Neural crest cell (in vitro differentiated cells): ENCODE measurements around the gene LRRC8D. TPM values are rescaled to one million over a fixed set of nuclear protein-coding genes. Genes with fewer than 3 reads are reported as not detected.
A peak's percentile ranks its signal among the peaks of the same experiment; 100 is the strongest.

ENCODE experiments used
- DNase-seq: peaks from one replicate; pipeline ENCODE4 v3.0.0; 2021; ENCODE audit warnings: low read depth, mixed read lengths, low spot score
- H3K27ac Mint-ChIP-seq: one replicate; pipeline ENCODE4 v1.8.0; 2021; ENCODE audit warnings: mild to moderate bottlenecking, mixed read lengths; ENCODE audit not compliant: unreplicated experiment
- H3K27me3 Mint-ChIP-seq: 2 replicates; pipeline ENCODE4 v1.8.0; 2021; ENCODE audit warnings: low read depth, mild to moderate bottlenecking, mixed read lengths
- H3K36me3 Mint-ChIP-seq: 2 replicates; pipeline ENCODE4 v1.8.0; 2021; ENCODE audit warnings: low read depth, mild to moderate bottlenecking, mixed read lengths
- H3K4me1 Mint-ChIP-seq: 2 replicates; pipeline ENCODE4 v1.8.0; 2021; ENCODE audit warnings: mixed read lengths
- H3K4me3 Mint-ChIP-seq: one replicate; pipeline ENCODE4 v1.8.0; 2021; ENCODE audit warnings: mild to moderate bottlenecking, mixed read lengths
- H3K9me3 Mint-ChIP-seq: 2 replicates; pipeline ENCODE4 v1.8.0; 2021; ENCODE audit warnings: mixed read lengths
- total RNA-seq: library from RNA; stranded (reverse); gene quantifications from 2 replicates; pipeline ENCODE4 v1.2.1, GENCODE V29; 2021
- TF ChIP-seq, protein P1 (sequence below): fragments of 200-600 bp; sonication (generic); conservative IDR thresholded peaks from 2 replicates; pipeline ENCODE4 v1.5.0; 2021; ENCODE audit warnings: antibody characterized with exemption, mild to moderate bottlenecking

Gene LRRC8D
- total RNA-seq, 1 donor from 2014 or later, result 44.9 TPM

DNA sequence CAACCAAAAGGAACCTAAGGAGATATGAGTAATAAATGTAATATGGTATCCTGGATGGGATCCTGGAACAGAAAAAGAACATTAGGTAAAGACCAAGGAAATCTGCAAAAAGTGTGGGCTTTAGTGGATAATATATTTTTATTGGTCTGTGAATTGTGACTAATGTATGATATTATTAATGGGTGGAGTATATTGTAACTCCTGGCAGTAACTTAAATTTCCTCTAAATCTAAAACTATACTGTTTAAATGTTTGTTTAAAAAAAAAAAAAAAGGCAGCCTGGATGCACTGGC lies 68.4 kb downstream of the LRRC8D start:
- Mint-ChIP-seq H3K27me3 (no peaks in the 10 kb centered on the region), H3K4me3 (no peak overlapping the region), H3K27ac (no peak overlapping the region), H3K4me1 (peaks cover 8% of the 10 kb centered on the region), H3K9me3 (no peaks in the 10 kb centered on the region), H3K36me3 (peaks cover 10% of the 10 kb centered on the region)
- TF ChIP-seq, protein P1, sequence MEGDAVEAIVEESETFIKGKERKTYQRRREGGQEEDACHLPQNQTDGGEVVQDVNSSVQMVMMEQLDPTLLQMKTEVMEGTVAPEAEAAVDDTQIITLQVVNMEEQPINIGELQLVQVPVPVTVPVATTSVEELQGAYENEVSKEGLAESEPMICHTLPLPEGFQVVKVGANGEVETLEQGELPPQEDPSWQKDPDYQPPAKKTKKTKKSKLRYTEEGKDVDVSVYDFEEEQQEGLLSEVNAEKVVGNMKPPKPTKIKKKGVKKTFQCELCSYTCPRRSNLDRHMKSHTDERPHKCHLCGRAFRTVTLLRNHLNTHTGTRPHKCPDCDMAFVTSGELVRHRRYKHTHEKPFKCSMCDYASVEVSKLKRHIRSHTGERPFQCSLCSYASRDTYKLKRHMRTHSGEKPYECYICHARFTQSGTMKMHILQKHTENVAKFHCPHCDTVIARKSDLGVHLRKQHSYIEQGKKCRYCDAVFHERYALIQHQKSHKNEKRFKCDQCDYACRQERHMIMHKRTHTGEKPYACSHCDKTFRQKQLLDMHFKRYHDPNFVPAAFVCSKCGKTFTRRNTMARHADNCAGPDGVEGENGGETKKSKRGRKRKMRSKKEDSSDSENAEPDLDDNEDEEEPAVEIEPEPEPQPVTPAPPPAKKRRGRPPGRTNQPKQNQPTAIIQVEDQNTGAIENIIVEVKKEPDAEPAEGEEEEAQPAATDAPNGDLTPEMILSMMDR, result no peak
- DNase-seq, result no peak

DNA sequence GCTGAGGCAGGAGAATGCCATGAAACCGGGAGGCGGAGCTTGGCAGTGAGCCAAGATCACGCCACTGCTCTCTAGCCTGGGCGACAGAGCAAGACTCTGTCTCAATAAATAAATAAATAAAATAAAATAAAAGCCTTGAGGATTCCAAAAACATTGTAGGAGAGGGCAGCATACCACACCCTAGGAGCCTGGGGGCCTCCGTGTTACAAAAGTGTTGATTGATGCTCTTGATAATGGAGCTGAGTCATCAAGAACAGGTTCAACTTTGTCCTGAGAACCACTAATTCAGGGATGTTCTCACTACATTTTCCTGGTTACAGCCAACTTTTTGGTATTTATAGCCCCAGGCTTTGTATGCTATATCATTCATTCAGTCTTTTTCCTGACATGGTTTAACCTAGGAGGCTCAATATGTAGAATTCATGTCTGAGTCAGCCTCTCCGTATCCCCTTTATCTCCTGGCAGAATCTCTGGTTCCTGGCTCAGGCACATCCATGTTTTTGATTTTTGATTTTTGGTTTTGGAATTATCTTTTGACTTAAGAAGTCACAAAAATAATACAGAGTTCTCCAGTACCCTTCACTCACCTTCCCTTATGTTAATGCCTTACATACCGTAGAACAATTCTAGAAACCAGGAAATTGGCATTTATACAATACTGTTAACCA lies 69.4 kb downstream of the LRRC8D start:
- peak overlapping the region; percentile 7 for H3K27ac Mint-ChIP-seq

DNA sequence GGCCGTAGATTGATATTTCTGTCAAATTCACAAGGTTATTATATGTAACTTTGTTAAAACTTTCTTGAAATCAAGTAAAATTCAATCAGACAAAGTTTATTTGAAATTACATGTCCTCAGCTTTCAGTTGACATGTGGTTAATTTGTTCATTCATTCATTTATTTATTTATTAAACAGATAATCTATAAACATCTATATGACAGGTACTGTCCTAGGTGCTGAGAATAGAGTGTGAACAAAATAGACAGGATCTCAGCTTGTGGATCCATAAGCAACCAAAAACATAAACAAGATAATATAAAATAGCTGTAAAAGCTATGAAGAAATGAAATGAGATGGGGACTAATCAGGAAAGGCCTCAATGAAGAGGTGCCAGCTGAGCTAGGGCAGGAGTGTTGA lies 72.0 kb downstream of the LRRC8D start:
- no peak for DNase-seq
- Mint-ChIP-seq H3K27ac (no peak overlapping the region), H3K36me3 (peaks cover 10% of the 10 kb centered on the region), H3K4me3 (no peak overlapping the region), H3K4me1 (peaks cover 4% of the 10 kb centered on the region), H3K27me3 (no peaks in the 10 kb centered on the region), H3K9me3 (no peaks in the 10 kb centered on the region)
- TF ChIP-seq, protein P1, result no peak

More for the DNA sequence above, 69.4 kb downstream of the LRRC8D start:
- Mint-ChIP-seq H3K36me3 (peaks cover 10% of the 10 kb centered on the region), H3K4me1 (peaks cover 8% of the 10 kb centered on the region), H3K27me3 (no peaks in the 10 kb centered on the region), H3K4me3 (no peak overlapping the region), H3K9me3 (no peaks in the 10 kb centered on the region)
- no peak for DNase-seq
- TF ChIP-seq, protein P1, result no peak

DNA sequence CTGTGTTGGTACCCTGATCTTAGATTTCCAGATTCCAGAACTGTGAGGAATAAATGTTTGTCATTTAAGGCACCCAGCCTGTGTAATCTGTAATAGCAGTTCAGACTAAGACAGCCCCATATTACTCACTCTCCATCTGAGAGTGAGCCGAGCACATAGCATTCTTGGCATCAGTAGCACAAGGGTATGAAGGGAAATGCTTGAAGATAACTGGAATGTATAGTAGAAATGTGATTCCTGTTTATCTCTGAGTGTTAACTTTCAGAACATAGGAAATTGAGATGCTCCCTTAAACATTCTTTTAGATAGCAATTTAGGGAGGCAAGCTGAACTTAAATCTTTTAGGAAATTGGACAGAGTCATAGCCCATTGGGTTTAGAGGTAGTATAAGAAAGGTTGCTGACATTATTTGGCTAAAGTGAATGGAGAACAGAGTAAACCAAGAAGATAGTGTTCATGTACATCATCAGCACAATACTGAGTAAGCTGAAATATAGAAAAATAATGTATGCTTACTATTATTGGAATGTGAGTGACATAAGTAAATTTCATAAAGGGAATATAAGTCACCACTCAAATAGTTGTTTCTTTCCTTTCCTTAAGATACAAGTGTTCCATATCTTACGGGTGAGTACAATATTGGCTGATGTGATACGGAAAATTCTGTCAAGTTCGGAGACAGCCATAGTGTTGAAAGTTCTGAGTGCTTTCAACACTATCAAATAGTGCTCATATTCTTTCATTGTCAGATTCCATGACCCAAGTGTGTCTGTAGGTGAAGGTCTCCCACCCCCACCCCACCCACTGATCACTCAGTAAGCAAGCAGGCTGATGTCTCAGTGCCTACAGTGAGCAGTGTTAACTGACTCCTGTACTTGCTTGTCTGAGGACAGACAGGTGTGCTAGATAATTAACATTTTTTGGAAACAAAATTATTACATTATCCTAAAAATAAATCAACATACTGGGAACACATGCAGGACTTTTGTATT lies 73.7 kb downstream of the LRRC8D start:
- DNase-seq, result no peak
- TF ChIP-seq, protein P1, result no peak
- Mint-ChIP-seq H3K9me3 (no peaks in the 10 kb centered on the region), H3K36me3 (peaks cover 10% of the 10 kb centered on the region), H3K27ac (no peak overlapping the region), H3K27me3 (no peaks in the 10 kb centered on the region), H3K4me1 (peaks cover 17% of the 10 kb centered on the region), H3K4me3 (no peak overlapping the region)

DNA sequence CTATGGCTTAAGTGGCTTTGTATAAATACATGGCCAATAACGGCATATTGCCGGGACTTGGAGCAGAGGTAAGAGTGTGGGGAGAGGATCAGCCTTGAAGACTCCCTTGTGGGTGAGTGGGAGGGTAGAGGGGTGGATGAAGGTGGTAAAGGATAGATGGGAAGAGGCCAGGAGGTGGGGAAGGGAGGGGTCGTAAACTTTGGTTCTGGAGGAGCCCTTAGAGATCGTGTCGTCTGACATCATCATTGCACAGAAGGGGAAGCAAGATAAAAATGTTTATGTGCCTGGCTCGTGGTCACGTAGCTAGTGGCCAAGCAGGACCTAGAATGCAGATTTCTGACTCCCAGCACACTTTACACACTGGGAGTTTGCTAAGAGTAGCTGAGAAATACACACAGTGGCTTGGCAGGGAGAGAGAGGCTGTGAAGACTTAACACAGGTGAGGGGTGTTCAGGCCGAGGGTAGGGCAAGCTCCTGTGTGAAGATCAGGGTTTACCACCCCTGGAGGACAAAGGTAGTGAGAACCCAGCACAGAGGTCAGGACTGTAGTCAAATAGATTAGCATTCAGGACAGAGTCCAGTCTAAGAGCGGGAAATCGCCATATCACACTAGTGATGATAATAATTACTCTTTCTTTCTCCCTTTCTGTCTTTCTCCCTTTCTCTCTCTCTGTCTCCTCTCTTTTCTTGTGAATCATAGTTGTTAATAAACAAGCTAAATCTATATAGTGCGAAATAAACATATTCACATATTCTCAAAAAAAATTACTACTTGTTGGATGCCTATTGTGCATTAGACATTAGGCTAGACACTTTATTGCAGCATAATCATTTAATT lies 75.5 kb downstream of the LRRC8D start:
- no peak for DNase-seq
- no peak overlapping the region for H3K27ac Mint-ChIP-seq
- H3K27me3 Mint-ChIP-seq, result no peaks in the 10 kb centered on the region
- H3K36me3 Mint-ChIP-seq, result peaks cover 11% of the 10 kb centered on the region
- H3K4me3 Mint-ChIP-seq, result no peak overlapping the region
- TF ChIP-seq, protein P1, result no peak
- peaks cover 28% of the 10 kb centered on the region for H3K4me1 Mint-ChIP-seq
- H3K9me3 Mint-ChIP-seq, result no peaks in the 10 kb centered on the region
